Right lobe of liver (tissue), 4 donors: ENCODE data around the gene PTPRK.

Source experiments
- POLR2A ChIP-seq: fragments of 450-650 bp; IDR thresholded peaks from one replicate; pipeline ENCODE4 v1.6.1; 2017; ENCODE audit warnings: antibody characterized with exemption, mild to moderate bottlenecking
- TF ChIP-seq, protein P1 (sequence below), 4 donors: fragments of 200-600 bp in 3 of 4; fragments of 450-650 bp in 1 of 4; IDR thresholded peaks; one replicate each; pipeline versions ENCODE4 v1.5.1 to v1.8.0; 2016 to 2022; ENCODE audit warnings: antibody characterized with exemption in 4 of 4, mild to moderate bottlenecking in 2 of 4
- donor health status: DM: no; HTN: no; CAD: no.
- donor health status: DM: no; HTN: no; CAD: no.
- donor health status: DM: no; HTN: yes; CAD: no.

DNA sequence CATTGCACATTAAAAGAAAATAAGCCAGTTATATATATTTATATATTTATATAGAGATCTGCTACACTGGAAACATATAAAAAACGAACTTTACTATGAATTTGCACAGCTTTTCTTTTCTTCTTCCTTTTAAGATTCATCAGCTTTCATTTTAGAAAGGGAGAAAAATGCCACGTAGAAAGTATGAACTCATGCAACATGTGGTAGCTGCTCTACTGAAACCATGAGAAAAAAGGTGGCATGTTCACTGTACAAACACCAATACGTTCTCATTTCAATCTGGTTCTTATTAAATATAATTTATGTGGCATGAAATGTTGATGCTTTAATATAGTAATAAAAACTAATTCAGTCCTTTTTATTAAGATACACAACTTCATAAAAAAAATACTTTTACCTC is 550.7 kb downstream of the PTPRK start:
- TF ChIP-seq, protein P1, sequence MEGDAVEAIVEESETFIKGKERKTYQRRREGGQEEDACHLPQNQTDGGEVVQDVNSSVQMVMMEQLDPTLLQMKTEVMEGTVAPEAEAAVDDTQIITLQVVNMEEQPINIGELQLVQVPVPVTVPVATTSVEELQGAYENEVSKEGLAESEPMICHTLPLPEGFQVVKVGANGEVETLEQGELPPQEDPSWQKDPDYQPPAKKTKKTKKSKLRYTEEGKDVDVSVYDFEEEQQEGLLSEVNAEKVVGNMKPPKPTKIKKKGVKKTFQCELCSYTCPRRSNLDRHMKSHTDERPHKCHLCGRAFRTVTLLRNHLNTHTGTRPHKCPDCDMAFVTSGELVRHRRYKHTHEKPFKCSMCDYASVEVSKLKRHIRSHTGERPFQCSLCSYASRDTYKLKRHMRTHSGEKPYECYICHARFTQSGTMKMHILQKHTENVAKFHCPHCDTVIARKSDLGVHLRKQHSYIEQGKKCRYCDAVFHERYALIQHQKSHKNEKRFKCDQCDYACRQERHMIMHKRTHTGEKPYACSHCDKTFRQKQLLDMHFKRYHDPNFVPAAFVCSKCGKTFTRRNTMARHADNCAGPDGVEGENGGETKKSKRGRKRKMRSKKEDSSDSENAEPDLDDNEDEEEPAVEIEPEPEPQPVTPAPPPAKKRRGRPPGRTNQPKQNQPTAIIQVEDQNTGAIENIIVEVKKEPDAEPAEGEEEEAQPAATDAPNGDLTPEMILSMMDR (IDR thresholded peaks at IDR 0.05) = no peak
- TF ChIP-seq POLR2A = no peak
